ENCODE measurements around the gene POU4F1. TPM values are rescaled to one million over a fixed set of nuclear protein-coding genes. Genes with fewer than 3 reads are reported as not detected.

Gene POU4F1
- total RNA-seq, result not detected in 2 replicates

GRCh38 chr13:78603240-78603957 is at the start of gene POU4F1:
POU4F1 (minus strand) TSS chr13:78603552; CDS start chr13:78603326, 226 bp downstream.

Other genes with a start within 250 kb of the POU4F1 start
- gene OBI1, start 55.6 kb upstream of the POU4F1 start, total RNA-seq, result 7.7 and 17.5 TPM in 2 replicates